GM19025 (cell line): ENCODE data around the gene OR4K14.
"Not testable (repeated sequence)": the region's sequence is repeated elsewhere in the genome, so short reads cannot be mapped to it uniquely, and the experiment has no call there.

Experiments
- ATAC-seq: cut with Tn5 transposase; IDR thresholded peaks from one replicate; pipeline ENCODE4 v1.9.1; 2021; ENCODE audit warnings: mild to moderate bottlenecking, low read depth, moderate library complexity; ENCODE audit not compliant: unreplicated experiment

OR4K14 gene

GRCh38 chr14:20019257-20019865 lies at the start of gene OR4K14:
Gene OR4K14 (minus strand): TSS chr14:20019307. CDS start chr14:20015193, 4,114 bp downstream.
- ATAC-seq: no peak

- no peak for ATAC-seq
These were observed 40.6 kb upstream of the OR4K14 start, which contains the start of gene OR4L1 for GRCh38 chr14:20059745-20060144. Gene OR4L1 (plus strand): TSS chr14:20060045. CDS start chr14:20060045, 0 bp downstream.

DNA sequence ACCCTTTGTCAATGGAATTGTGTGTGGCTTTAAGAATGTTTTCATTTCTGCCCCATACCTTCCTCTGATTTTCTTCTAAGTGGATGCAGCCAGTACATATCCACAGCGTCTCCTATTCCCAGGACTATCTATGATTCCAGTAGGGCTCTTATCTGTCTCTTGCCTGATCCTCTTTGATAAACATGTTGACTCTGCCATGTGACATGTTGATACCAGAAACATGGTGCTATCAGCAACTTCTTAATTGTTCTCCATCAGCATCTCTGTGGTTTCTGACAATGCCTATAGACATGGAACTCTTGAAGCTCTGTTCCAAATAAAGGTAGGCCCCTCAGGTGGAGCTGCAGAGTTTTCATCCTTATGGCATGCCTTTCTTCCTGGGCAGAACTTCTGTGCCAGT lies 29.1 kb upstream of the OR4K14 start:
- ATAC-seq: no peak

- no peak for ATAC-seq
These were observed 25.1 kb upstream of the OR4K14 start for GRCh38 chr14:20044243-20044642.

DNA sequence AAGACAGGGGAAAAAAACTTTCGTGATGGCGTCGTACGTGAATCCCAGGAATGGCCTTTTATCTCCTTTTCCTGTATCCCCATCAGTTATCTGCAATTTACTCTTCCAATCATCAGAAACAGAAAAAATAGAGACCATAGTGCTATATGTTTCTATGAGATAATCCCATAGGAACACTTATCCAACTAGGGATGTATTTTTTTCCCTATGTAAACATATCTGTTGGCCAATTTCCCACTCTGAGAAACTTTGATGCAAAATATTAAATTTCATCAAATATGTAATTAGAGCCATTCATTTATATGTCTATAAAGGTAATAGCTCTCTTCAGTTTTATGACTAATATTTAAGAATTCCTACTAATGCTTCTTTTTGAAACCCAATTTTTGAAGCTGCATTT lies 16.8 kb upstream of the OR4K14 start, which contains the start of gene OR4K13:
OR4K13 (minus strand) TSS at position 101 of the 400 bp plus-strand sequence. CDS start 1,280 bp downstream, outside the sequence.
- ATAC-seq: no peak

- ATAC-seq: no peak
These were observed 16.3 kb upstream of the OR4K14 start for GRCh38 chr14:20035449-20035848.

DNA sequence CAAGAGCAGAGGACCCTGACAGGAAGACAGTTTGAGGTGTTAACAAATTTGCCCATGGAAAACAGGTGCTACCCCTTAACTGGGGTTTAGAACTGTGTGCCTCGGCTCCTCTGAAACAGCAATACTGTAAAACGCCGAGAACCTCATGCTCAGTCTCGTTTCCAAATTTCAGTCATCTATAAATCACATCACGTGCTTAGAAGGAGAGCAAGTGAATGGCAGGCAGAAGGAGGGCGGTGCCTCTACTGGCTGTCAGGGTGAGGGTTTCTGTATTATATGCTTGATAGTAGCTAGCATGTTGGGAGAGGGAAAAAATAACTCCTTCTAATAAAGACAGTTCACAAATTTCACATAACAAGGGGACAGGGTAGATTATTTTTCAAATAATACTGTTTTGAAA lies 12.0 kb upstream of the OR4K14 start:
- no peak for ATAC-seq

DNA sequence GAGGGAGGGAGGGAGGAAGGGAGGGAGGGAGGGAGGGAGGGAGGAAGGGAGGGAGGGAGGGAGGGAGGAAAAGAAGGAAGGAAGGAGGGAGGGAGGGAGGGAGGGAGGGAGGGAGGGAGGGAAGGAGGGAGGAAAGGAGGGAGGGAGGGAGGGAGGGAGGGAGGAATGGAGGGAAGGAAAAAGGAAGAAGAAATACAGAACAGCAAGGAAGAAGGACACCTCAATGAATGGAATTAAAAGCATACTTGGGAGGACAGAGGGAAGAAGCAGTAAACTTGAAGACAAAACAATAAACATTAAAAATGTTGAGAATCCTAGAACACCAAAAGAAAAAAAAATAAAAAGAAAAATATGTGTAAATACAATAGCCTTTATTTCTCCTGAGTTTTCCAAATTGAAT lies 11.0 kb downstream of the OR4K14 start:
- no peak for ATAC-seq

DNA sequence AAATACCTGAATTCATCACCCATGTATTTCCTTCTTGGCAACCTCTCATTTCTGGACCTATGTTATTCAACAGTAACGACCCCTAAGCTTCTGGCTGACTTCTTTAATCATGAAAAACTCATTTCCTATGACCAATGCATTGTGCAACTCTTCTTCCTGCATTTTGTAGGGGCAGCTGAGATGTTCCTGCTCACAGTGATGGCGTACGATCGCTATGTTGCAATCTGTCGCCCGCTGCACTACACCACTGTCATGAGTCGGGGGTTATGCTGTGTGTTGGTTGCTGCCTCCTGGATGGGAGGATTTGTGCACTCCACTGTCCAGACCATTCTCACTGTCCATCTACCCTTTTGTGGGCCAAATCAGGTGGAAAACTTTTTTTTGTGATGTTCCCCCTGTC lies 16.8 kb downstream of the OR4K14 start:
- ATAC-seq: no peak

GRCh38 chr14:20001863-20002262 lies 17.2 kb downstream of the OR4K14 start, which contains the start of gene OR4Q2:
Gene OR4Q2 (plus strand): TSS chr14:20002163.
- ATAC-seq: no peak

GRCh38 chr14:19993438-19993837 lies 25.7 kb downstream of the OR4K14 start:
- no peak for ATAC-seq

DNA sequence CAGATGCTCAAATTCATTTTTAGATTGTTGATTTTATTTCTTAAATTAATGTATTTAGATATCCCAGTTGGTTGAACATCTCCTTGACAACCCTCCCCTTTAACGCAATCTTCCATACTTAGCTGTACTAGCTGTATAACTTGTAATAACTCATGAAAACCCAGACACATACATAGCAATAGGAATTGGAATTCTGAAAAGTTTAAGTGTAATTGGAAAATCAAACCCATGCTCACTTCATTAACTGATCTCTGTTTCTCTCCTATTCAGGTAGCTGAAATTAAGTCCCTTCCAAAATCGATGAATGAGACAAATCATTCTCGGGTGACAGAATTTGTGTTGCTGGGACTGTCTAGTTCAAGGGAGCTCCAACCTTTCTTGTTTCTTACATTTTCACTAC lies 43.8 kb downstream of the OR4K14 start, which contains the start of gene OR4K15:
OR4K15 (plus strand) TSS at position 301 of the 400 bp plus-strand sequence; CDS start at position 301, 0 bp downstream.
- ATAC-seq: no peak

DNA sequence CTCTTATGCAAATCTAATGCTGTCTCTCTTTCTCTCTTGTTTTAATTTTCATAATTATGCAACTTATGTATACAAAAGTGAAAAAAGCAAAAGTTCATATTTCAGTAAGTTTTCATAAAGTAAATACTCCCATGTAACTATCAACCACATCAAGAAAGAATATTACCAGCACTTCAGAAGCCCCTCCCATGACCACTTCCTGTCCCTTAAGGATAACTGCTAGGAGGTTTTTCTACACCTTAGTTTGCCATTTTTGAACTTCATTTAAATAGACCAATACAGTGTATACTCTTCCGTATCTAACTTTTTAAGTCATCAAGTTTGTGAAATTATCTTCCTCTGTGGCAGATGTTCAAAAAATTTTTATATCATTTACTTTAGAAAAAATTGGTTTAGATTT lies 44.3 kb downstream of the OR4K14 start:
- ATAC-seq: no peak

DNA sequence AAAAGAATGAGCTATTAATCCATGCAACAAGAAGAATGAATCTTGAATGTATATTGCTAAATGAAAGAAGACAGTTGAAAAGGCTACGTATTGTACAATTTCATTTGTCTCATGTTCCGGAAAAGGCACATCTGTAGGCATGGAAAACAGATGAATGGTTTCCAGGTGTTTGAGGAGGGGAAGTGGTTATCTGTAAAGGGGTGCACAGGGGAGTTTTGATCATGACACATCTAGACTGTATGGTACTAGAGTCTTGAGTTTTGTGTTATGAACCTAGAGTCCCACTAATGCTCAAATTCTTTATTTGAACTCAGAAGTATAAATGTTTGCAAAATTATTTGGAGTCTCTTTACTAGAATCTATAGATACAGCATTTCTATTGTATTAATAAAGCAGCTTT lies 49.4 kb downstream of the OR4K14 start:
- not testable (repeated sequence) for ATAC-seq
